Measurements from ENCODE around the gene VPS26B. TPM values are rescaled to one million over a fixed set of nuclear protein-coding genes. Genes with fewer than 3 reads are reported as not detected.

Gene VPS26B
- total RNA-seq, 4 donors from 2014 or later: 33.3 to 52.4 (median 39.4) TPM

- TF ChIP-seq CTCF (IDR thresholded peaks at IDR 0.05; ENCODE audit: low read depth): no peak
Measured at GRCh38 chr11:134276396-134277182, 52.1 kb downstream of the VPS26B start.

GRCh38 chr11:134277183-134278001, 52.9 kb downstream of the VPS26B start:
- no peak for TF ChIP-seq CTCF (IDR thresholded peaks at IDR 0.05; ENCODE audit: low read depth)

GRCh38 chr11:134278356-134278755, 53.9 kb downstream of the VPS26B start:
- TF ChIP-seq CTCF (IDR thresholded peaks at IDR 0.05; ENCODE audit: low read depth): no peak

- no peak for TF ChIP-seq CTCF (IDR thresholded peaks at IDR 0.05; ENCODE audit: low read depth)
Measured at GRCh38 chr11:134282121-134283045, 57.9 kb downstream of the VPS26B start.

- TF ChIP-seq CTCF (IDR thresholded peaks at IDR 0.05; ENCODE audit: low read depth): no peak
Measured at GRCh38 chr11:134283461-134284230, 59.2 kb downstream of the VPS26B start.

- no peak for TF ChIP-seq CTCF (IDR thresholded peaks at IDR 0.05; ENCODE audit: low read depth)
Measured at GRCh38 chr11:134287561-134287960, 63.1 kb downstream of the VPS26B start.

All from subcutaneous adipose tissue (tissue), 4 donors.